Heart right ventricle (tissue), 16 donors: ENCODE measurements around the gene WDFY4. TPM values are rescaled to one million over a fixed set of nuclear protein-coding genes. Genes with fewer than 3 reads are reported as not detected.

ENCODE experiments used
- ATAC-seq, 8 donors: fragments of 200-7000 bp; cut with Tn5 transposase; one replicate each; pipeline ENCODE4 v1.9.1; 2020; ENCODE audit warnings: mild to moderate bottlenecking in 8 of 8, moderate library complexity in 8 of 8, moderate number of reproducible peaks in 1 of 8
- DNase-seq, 2 donors: peaks; one replicate each; pipeline ENCODE4 v3.0.0-alpha.2; 2020
- H3K27ac ChIP-seq, 10 donors: fragments of 200-600 bp; sonication (generic) in 2 of 10; one replicate each; pipeline versions ENCODE4 v1.5.0 to v1.8.0; 2020 to 2022; ENCODE audit warnings: mild to moderate bottlenecking in 3 of 10
- H3K27me3 ChIP-seq, 7 donors: fragments of 200-600 bp; one replicate each; pipeline ENCODE4 v1.8.0; 2021 to 2022; ENCODE audit warnings: mild to moderate bottlenecking in 2 of 7
- H3K36me3 ChIP-seq, 9 donors: fragments of 200-600 bp; sonication (generic) in 1 of 9; one replicate each; pipeline versions ENCODE4 v1.5.0 to v1.8.0; 2020 to 2022; ENCODE audit warnings: mild to moderate bottlenecking in 2 of 9
- H3K4me1 ChIP-seq, 9 donors: fragments of 200-600 bp; sonication (generic) in 1 of 9; one replicate each; pipeline versions ENCODE4 v1.5.0 to v1.8.0; 2020 to 2022; ENCODE audit warnings: mild to moderate bottlenecking in 4 of 9
- H3K4me3 ChIP-seq, 10 donors: fragments of 200-600 bp; sonication (generic) in 2 of 10; one replicate each; pipeline versions ENCODE4 v1.5.0 to v1.8.0; 2020 to 2022; ENCODE audit warnings: mild to moderate bottlenecking in 7 of 10, moderate library complexity in 2 of 10
- H3K9me3 ChIP-seq, 11 donors: fragments of 200-600 bp in 10 of 11; sonication (generic) in 2 of 11; one replicate each; pipeline versions ENCODE4 v1.5.0 to v1.8.0; 2013 to 2022; ENCODE audit warnings: mild to moderate bottlenecking in 2 of 11, control low read depth in 1 of 11, moderate library complexity in 1 of 11
- WGBS, 2 donors: extraction: QIAGEN DNeasy Blood & Tissue Kit; methylation state at CpG; one replicate each; pipeline ENCODE4 v1.1.7; 2013; ENCODE audit warnings: inconsistent platforms in 1 of 2; 5-methylcytosine and 5-hydroxymethylcytosine counted together
- intact Hi-C, 10 donors: fragments of 100-400 bp; cut with DNase I; formaldehyde crosslinking; loops; one replicate each; pipeline versions ENCODE4 v1.11.1 to v1.14.2; 2022
- polyA plus RNA-seq, 2 donors: library from polyadenylated mRNA; stranded (reverse); fragments of 200-250 nt; gene quantifications; one replicate each; pipeline ENCODE4 v1.2.3, GENCODE V29; 2013
- total RNA-seq, 10 donors: library from RNA; stranded (reverse); fragmentation: NEBNext Ultra II Directional in 3 of 10; extraction: Animal tissue kit (Norgen Biotek cat#: 25700) in 3 of 10; gene quantifications; one replicate each; pipeline versions ENCODE4 v1.2.1 to v1.2.4, GENCODE V29; 2021 to 2023
- TF ChIP-seq, protein P1 (sequence below), 9 donors: fragments of 200-600 bp; sonication (generic) in 2 of 9; IDR thresholded peaks; one replicate each; pipeline versions ENCODE4 v1.5.0 to v1.8.0; 2021 to 2022; ENCODE audit warnings: antibody characterized with exemption in 9 of 9, mild to moderate bottlenecking in 5 of 9, moderate library complexity in 1 of 9
- donor health status: Arrhythmogenic right ventricular cardiomyopathy.
- donor health status: ischemic (EF 13 %, LVEDD 7.1; RV severe dilation, severe dysfunction).
- donor health status: healthy with polysubstance abuse.
- donor health status: DM: no; HTN: yes; CAD: no.
- donor health status: DM: no; HTN: no; CAD: no.
- donor health status: ischemic (EF 25% LVEDD 6.9; RV normal size, moderate dysfunction).
- donor health status: ischemic (EF 25% LVEDD 5.7; RV mildly dilated, moderate dysfunction).
- donor health status: healthy.
- donor health status: DM: yes; HTN: yes; CAD: no.
- donor health status: Ischemic cardiomyopathy.
- donor health status: ischemic (EF 35%, LVEDD 5.7; RV mildly dilated, moderate dysfunction).
- donor health status: nonischemic (EF 11% LVEDD 7.7; RV severe dilation, severe dysfunction).
- donor health status: DM: yes; HTN: yes; CAD: no.
- donor health status: PGD.
- donor health status: ischemic (EF 29% LVEDD 5.4; RV normal size, mild dysfunction).
- donor health status: nonischemic (EF 23%, LVEDD 6.1; RV moderate dilation, normal function).

The WDFY4 gene
- total and polyA plus RNA-seq, 12 donors, result 0.59 to 7.4 (median 0.92) TPM

DNA sequence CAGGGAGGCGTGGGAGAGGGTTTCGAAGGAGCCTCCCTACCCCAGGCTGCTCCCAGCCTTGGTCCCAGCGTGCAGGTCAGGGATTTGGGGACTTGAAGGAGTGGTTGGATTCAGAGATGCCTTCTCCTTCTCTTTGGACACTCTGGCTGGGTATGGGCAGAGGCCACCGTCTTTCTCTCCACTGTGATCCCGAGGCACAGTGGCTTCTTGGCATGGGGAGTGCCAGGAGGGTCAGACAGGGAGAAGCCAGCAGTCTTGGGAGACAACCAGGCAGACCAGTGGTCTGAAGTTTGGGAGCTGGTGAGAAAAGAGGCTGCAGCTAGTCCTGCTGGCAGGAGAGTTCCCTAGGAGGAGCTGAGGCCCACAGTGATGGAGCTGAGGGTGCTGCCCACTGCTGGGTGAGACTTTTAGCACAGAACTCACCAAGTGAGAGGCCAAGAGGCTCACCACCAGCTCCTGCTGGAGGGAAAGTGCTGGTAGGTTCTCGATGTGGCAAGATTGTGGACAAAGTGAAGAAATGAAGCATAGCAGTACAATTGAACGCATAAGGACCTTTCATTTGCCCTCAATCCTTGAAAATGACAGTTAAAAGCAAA, 35.2 kb upstream of the WDFY4 start:
- Histone ChIP-seq H3K27ac (no peak overlapping the region), H3K36me3 (no peaks in the 10 kb centered on the region), H3K4me1 (peaks cover 0 to 6% (median 0%) of the 10 kb centered on the region in 9 donors), H3K27me3 (no peaks in the 10 kb centered on the region), H3K9me3 (no peaks in the 10 kb centered on the region), H3K4me3 (no peak overlapping the region)
- ATAC-seq, result peak in 1 of 8 donors; percentile 38
- intact Hi-C loops, result no loop called here
- TF ChIP-seq, protein P1, sequence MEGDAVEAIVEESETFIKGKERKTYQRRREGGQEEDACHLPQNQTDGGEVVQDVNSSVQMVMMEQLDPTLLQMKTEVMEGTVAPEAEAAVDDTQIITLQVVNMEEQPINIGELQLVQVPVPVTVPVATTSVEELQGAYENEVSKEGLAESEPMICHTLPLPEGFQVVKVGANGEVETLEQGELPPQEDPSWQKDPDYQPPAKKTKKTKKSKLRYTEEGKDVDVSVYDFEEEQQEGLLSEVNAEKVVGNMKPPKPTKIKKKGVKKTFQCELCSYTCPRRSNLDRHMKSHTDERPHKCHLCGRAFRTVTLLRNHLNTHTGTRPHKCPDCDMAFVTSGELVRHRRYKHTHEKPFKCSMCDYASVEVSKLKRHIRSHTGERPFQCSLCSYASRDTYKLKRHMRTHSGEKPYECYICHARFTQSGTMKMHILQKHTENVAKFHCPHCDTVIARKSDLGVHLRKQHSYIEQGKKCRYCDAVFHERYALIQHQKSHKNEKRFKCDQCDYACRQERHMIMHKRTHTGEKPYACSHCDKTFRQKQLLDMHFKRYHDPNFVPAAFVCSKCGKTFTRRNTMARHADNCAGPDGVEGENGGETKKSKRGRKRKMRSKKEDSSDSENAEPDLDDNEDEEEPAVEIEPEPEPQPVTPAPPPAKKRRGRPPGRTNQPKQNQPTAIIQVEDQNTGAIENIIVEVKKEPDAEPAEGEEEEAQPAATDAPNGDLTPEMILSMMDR (IDR thresholded peaks at IDR 0.05), result peak in 2 of 9 donors; percentile 11 to 14
- DNase-seq, result no peak
- WGBS, 2 donors, result 83% methylated on average over 7 of the region's 7 CpGs

DNA sequence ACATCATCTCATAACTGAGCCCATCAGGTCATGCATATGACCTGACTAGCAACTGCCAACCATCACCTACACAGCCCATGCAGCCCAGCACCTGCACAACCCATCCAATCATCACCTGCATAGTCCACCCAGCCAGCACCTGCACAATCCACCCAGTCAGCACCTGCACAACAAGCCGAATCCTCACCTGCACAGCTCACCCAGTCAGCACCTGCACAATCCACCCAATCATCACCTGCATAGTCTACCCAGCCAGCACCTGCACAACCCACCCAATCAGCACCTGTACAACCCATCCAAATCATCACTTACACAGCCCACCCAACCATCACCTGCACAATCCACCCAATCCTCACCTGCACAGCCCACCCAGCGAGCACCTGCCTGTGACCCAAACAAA, 33.4 kb upstream of the WDFY4 start:
- DNase-seq, result no peak
- WGBS, 2 donors, result 91 to 95% methylated on average over 2 of the region's 2 CpGs
- Histone ChIP-seq H3K27me3 (peaks cover 0 to 7% (median 0%) of the 10 kb centered on the region in 7 donors), H3K4me1 (peaks cover 3 to 17% (median 8%) of the 10 kb centered on the region in 9 donors), H3K27ac (no peak overlapping the region), H3K9me3 (no peaks in the 10 kb centered on the region), H3K4me3 (peak overlapping the region in 1 of 10 donors; percentile 8), H3K36me3 (no peaks in the 10 kb centered on the region)
- TF ChIP-seq, protein P1 (IDR thresholded peaks at IDR 0.05), result no peak
- intact Hi-C loops, result loop anchor here in 6 of 10 donors (5.0 to 10.0 kb wide), 5 partner anchors 39 to 864 kb away; no protein-coding TSS in a partner anchor
- ATAC-seq, result no peak

DNA sequence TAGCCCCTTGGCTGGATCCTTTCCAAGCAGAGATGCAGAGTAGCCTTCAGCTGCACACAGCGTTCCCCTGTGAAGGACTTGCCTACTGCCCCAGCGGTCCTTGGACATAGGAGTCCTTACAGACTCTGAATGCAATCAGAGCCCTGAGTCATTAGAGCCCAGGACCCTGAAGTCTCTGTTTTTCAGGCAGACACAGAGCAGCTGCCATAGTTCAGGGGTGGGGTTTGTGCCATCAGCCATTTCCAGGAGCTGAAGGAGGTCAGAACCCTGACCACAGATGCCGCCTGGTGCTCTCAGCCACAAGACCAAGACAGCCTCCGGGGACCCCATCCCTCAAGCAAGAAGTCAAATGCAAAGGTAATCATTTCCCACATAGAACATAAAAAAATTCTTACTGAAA, 32.8 kb upstream of the WDFY4 start:
- TF ChIP-seq, protein P1 (IDR thresholded peaks at IDR 0.05), result no peak
- peaks cover 3 to 22% (median 13%) of the 10 kb centered on the region in 9 donors for H3K4me1 ChIP-seq
- intact Hi-C loops, result loop anchor here in 7 of 10 donors (2.0 to 10.0 kb wide), 6 partner anchors 40 to 863 kb away; no protein-coding TSS in a partner anchor
- no peak for ATAC-seq
- no peaks in the 10 kb centered on the region for H3K36me3 ChIP-seq
- no peaks in the 10 kb centered on the region for H3K9me3 ChIP-seq
- WGBS, 2 donors, result 74 to 81% methylated on average over 4 of the region's 4 CpGs
- H3K27me3 ChIP-seq, result peaks cover 0 to 7% (median 0%) of the 10 kb centered on the region in 7 donors
- H3K27ac ChIP-seq, result no peak overlapping the region
- DNase-seq, result no peak
- H3K4me3 ChIP-seq, result peak overlapping the region in 1 of 10 donors; percentile 8

- no peak for DNase-seq
- H3K36me3 ChIP-seq, result no peaks in the 10 kb centered on the region
- H3K4me3 ChIP-seq, result no peak overlapping the region
- no peak overlapping the region for H3K27ac ChIP-seq
- ATAC-seq, result no peak
- TF ChIP-seq, protein P1 (IDR thresholded peaks at IDR 0.05), result no peak
- peaks cover 0 to 7% (median 0%) of the 10 kb centered on the region in 7 donors for H3K27me3 ChIP-seq
- intact Hi-C loops, result loop anchor here in 7 of 10 donors (2.0 to 10.0 kb wide), 6 partner anchors 40 to 862 kb away; no protein-coding TSS in a partner anchor
- no peaks in the 10 kb centered on the region for H3K9me3 ChIP-seq
- H3K4me1 ChIP-seq, result peaks cover 3 to 24% (median 13%) of the 10 kb centered on the region in 9 donors
- 84 to 87% methylated on average over 4 of the region's 4 CpGs for WGBS, 2 donors
Observed at GRCh38 chr10:48652344-48652743, 32.3 kb upstream of the WDFY4 start.
